Spleen (tissue), 11 donors: ENCODE data around the gene ABI3BP. TPM values are rescaled to one million over a fixed set of nuclear protein-coding genes. Genes with fewer than 3 reads are reported as not detected.

Experiments
- DNase-seq: peaks from one replicate; pipeline ENCODE4 v3.0.0-alpha.2; 2020
- H3K27ac ChIP-seq, 8 donors: fragments of 200-600 bp; sonication (generic) in 7 of 8; 1 replicate in 4 of 8; 2 replicates in 4 of 8; pipeline versions ENCODE4 v1.5.0 to v1.8.0; 2016 to 2021; ENCODE audit warnings: inconsistent platforms in 4 of 8, mild to moderate bottlenecking in 4 of 8, moderate library complexity in 1 of 8
- H3K27me3 ChIP-seq, 7 donors: fragments of 200-600 bp; sonication (generic) in 6 of 7; replicated peaks in 1 of 7; 1 replicate in 4 of 7; 2 replicates in 3 of 7; pipeline versions ENCODE4 v1.5.0 to v1.8.0; 2016 to 2021; ENCODE audit warnings: inconsistent platforms in 3 of 7, mild to moderate bottlenecking in 1 of 7
- H3K36me3 ChIP-seq, 6 donors: fragments of 200-600 bp; sonication (generic) in 5 of 6; 1 replicate in 4 of 6; 2 replicates in 2 of 6; pipeline versions ENCODE4 v1.5.0 to v1.8.0; 2016 to 2021; ENCODE audit warnings: inconsistent platforms in 2 of 6
- H3K4me1 ChIP-seq, 6 donors: fragments of 200-600 bp; sonication (generic) in 5 of 6; 1 replicate in 3 of 6; 2 replicates in 3 of 6; pipeline versions ENCODE4 v1.5.0 to v1.8.0; 2016 to 2021; ENCODE audit warnings: inconsistent platforms in 3 of 6
- H3K4me3 ChIP-seq, 8 donors: fragments of 200-600 bp; sonication (generic) in 7 of 8; 1 replicate in 4 of 8; 2 replicates in 4 of 8; pipeline versions ENCODE4 v1.5.0 to v1.8.0; 2016 to 2021; ENCODE audit warnings: inconsistent platforms in 4 of 8, mild to moderate bottlenecking in 4 of 8, moderate library complexity in 2 of 8
- H3K9me3 ChIP-seq, 8 donors: fragments of 200-600 bp; sonication (generic) in 7 of 8; 1 replicate in 4 of 8; 2 replicates in 4 of 8; pipeline versions ENCODE4 v1.5.0 to v1.8.0; 2016 to 2021; ENCODE audit warnings: inconsistent platforms in 4 of 8
- CTCF ChIP-seq, 11 experiments: fragments of 200-600 bp in 7 of 11; fragments of 450-650 bp in 4 of 11; sonication (generic) in 4 of 11; IDR thresholded peaks in 8 of 11; conservative IDR thresholded peaks in 3 of 11; 1 replicate in 7 of 11; 2 replicates in 4 of 11; pipeline versions ENCODE4 v1.4.0 to v1.8.0; 2016 to 2021; ENCODE audit warnings: antibody characterized with exemption in 11 of 11, inconsistent platforms in 4 of 11, mild to moderate bottlenecking in 1 of 11
- POLR2A ChIP-seq, 3 donors: fragments of 450-650 bp; IDR thresholded peaks; one replicate each; pipeline ENCODE4 v1.5.1; 2017; ENCODE audit warnings: antibody characterized with exemption in 3 of 3, mild to moderate bottlenecking in 1 of 3
- POLR2AphosphoS5 ChIP-seq, 3 donors: sonication (generic); formaldehyde crosslinking; IDR thresholded peaks; one replicate each; pipeline ENCODE4 v1.5.1; 2017; ENCODE audit warnings: antibody characterized with exemption in 3 of 3
- WGBS, 5 donors: extraction: QIAGEN DNeasy Blood & Tissue Kit in 3 of 5; methylation state at CpG; one replicate each; pipeline versions ENCODE4 v1.1.5 to v1.1.7; 2013 to 2018; 5-methylcytosine and 5-hydroxymethylcytosine counted together
- intact Hi-C: fragments of 100-400 bp; cut with DNase I; formaldehyde crosslinking; loops from one replicate; pipeline ENCODE4 v1.15.0; 2023; ENCODE audit warnings: low total_unique reads
- polyA plus RNA-seq, 3 donors: library from polyadenylated mRNA; stranded (reverse); fragments of 200-250 nt; gene quantifications; one replicate each; pipeline ENCODE4 v1.2.1, GENCODE V29; 2013
- total RNA-seq, 7 donors: library from RNA; depleted of rRNA in 3 of 7; stranded (reverse); fragments of >200 nt in 3 of 7; fragmentation: NEBNext Ultra II Directional in 4 of 7; extraction: Animal tissue kit (Norgen Biotek cat#: 25700) in 4 of 7; gene quantifications; one replicate each; pipeline versions ENCODE4 v1.1.0 to v1.2.1, GENCODE V29; 2016 to 2021
- donor health status: healthy with polysubstance abuse.
- donor health status: DM: no; HTN: no; CAD: no; lungs with moderate emphysema.
- donor health status: DM: no; HTN: no; CAD: no.
- donor health status: Bipolar disorder and iron deficiency.
- donor health status: healthy.
- donor health status: DM: no; HTN: no; CAD: no.
- donor health status: DM: yes; HTN: yes; CAD: no.

Gene ABI3BP
- total and polyA plus RNA-seq, 10 donors, result 4.2 to 29.9 (median 16.3) TPM

GRCh38 chr3:100915706-100916495 is 77.3 kb downstream of the ABI3BP start:
- H3K4me3 ChIP-seq, result no peak overlapping the region
- no peaks in the 10 kb centered on the region for H3K36me3 ChIP-seq
- intact Hi-C loops, result no loop called here
- no peak for DNase-seq
- WGBS, 5 donors, result 60 to 81% (median 73%) methylated on average over 10 of the region's 10 CpGs
- peaks cover 0 to 5% (median 1%) of the 10 kb centered on the region in 6 donors for H3K4me1 ChIP-seq
- H3K9me3 ChIP-seq, result no peaks in the 10 kb centered on the region
- peak overlapping the region in 4 of 8 donors; percentile 40 to 58 (median 52) for H3K27ac ChIP-seq
- no peaks in the 10 kb centered on the region for H3K27me3 ChIP-seq
- TF ChIP-seq CTCF (IDR thresholded peaks at IDR 0.05 in 8 of 11, conservative IDR thresholded peaks at IDR 0.05 in 3 of 11) (no peak), POLR2AphosphoS5 (IDR thresholded peaks at IDR 0.05) (no peak), POLR2A (IDR thresholded peaks at IDR 0.05) (no peak)

GRCh38 chr3:100913870-100914648 is 79.2 kb downstream of the ABI3BP start:
- H3K36me3 ChIP-seq, result no peaks in the 10 kb centered on the region
- H3K27me3 ChIP-seq, result no peaks in the 10 kb centered on the region
- no peak overlapping the region for H3K4me3 ChIP-seq
- peaks cover 0 to 5% (median 1%) of the 10 kb centered on the region in 6 donors for H3K4me1 ChIP-seq
- H3K27ac ChIP-seq, result no peak overlapping the region
- no peaks in the 10 kb centered on the region for H3K9me3 ChIP-seq
- no peak for TF ChIP-seq POLR2AphosphoS5 (IDR thresholded peaks at IDR 0.05)
- no peak for TF ChIP-seq CTCF (IDR thresholded peaks at IDR 0.05 in 8 of 11, conservative IDR thresholded peaks at IDR 0.05 in 3 of 11)
- no peak for TF ChIP-seq POLR2A (IDR thresholded peaks at IDR 0.05)
- no peak for DNase-seq
- intact Hi-C loops, result no loop called here
- 83 to 90% (median 88%) methylated on average over 5 of the region's 5 CpGs for WGBS, 5 donors

GRCh38 chr3:100912976-100913545 is 80.2 kb downstream of the ABI3BP start:
- WGBS, 5 donors, result 88 to 95% (median 89%) methylated on average over 4 of the region's 4 CpGs
- DNase-seq, result no peak
- Histone ChIP-seq H3K27me3 (no peaks in the 10 kb centered on the region), H3K4me1 (peaks cover 0 to 5% (median 1%) of the 10 kb centered on the region in 6 donors), H3K4me3 (no peak overlapping the region), H3K9me3 (no peaks in the 10 kb centered on the region), H3K27ac (no peak overlapping the region), H3K36me3 (no peaks in the 10 kb centered on the region)
- no peak for TF ChIP-seq POLR2A (IDR thresholded peaks at IDR 0.05)
- no peak for TF ChIP-seq POLR2AphosphoS5 (IDR thresholded peaks at IDR 0.05)
- TF ChIP-seq CTCF (IDR thresholded peaks at IDR 0.05 in 8 of 11, conservative IDR thresholded peaks at IDR 0.05 in 3 of 11), result no peak
- intact Hi-C loops, result no loop called here
